Dermis microvascular lymphatic vessel endothelial cell (primary cell): Measurements from ENCODE around the gene CAMK2G. TPM values are rescaled to one million over a fixed set of nuclear protein-coding genes. Genes with fewer than 3 reads are reported as not detected.

Experiments used
- DNase-seq, 2 donors: peaks; one replicate each; pipeline versions ENCODE4 v3.0.0 to v3.0.0-alpha.2; 2010; ENCODE audit warnings: low read depth in 2 of 2
- total RNA-seq: library from RNA; depleted of rRNA; stranded (reverse); fragments of >200 nt; gene quantifications from 2 replicates; pipeline ENCODE4 v1.2.1, GENCODE V29; 2014

The CAMK2G gene
- total RNA-seq, 1 donor from 2014 or later = 20.9 TPM

- DNase-seq = no peak
Observed at GRCh38 chr10:73881221-73881919, 7.0 kb upstream of the CAMK2G start.

GRCh38 chr10:73879296-73880173 is 5.2 kb upstream of the CAMK2G start:
- peak; percentile 68 to 86 for DNase-seq

GRCh38 chr10:73878365-73878764 is 4.0 kb upstream of the CAMK2G start:
- DNase-seq = no peak

- no peak for DNase-seq
Observed at GRCh38 chr10:73877533-73878160, 3.3 kb upstream of the CAMK2G start.

- DNase-seq = no peak
Observed at GRCh38 chr10:73876971-73877370, 2.6 kb upstream of the CAMK2G start.

GRCh38 chr10:73876566-73876965 is 2.2 kb upstream of the CAMK2G start:
- DNase-seq = no peak

- no peak for DNase-seq
Observed at GRCh38 chr10:73876157-73876556, 1.8 kb upstream of the CAMK2G start.

GRCh38 chr10:73875139-73875475 is 752 bp upstream of the CAMK2G start:
- DNase-seq = no peak

- DNase-seq = no peak
Observed at GRCh38 chr10:73873838-73874215, 528 bp downstream of the CAMK2G start.

GRCh38 chr10:73873142-73873837 is 1.1 kb downstream of the CAMK2G start:
- no peak for DNase-seq

- no peak for DNase-seq
Observed at GRCh38 chr10:73872190-73872710, 2.1 kb downstream of the CAMK2G start.

GRCh38 chr10:73871295-73872189 is 2.8 kb downstream of the CAMK2G start:
- DNase-seq = no peak

GRCh38 chr10:73868655-73869195 is 5.6 kb downstream of the CAMK2G start:
- DNase-seq = no peak

- DNase-seq = no peak
Observed at GRCh38 chr10:73867871-73868631, 6.3 kb downstream of the CAMK2G start.

- DNase-seq = no peak
Observed at GRCh38 chr10:73867126-73867807, 7.1 kb downstream of the CAMK2G start.

GRCh38 chr10:73866621-73867020 is 7.7 kb downstream of the CAMK2G start:
- no peak for DNase-seq

GRCh38 chr10:73865459-73866442 is 8.6 kb downstream of the CAMK2G start:
- peak; percentile 33 to 41 for DNase-seq

GRCh38 chr10:73865107-73865458 is 9.3 kb downstream of the CAMK2G start:
- DNase-seq = no peak
